Mesothelial cell of epicardium (in vitro differentiated cells): ENCODE data around the gene SCN4A. TPM values are rescaled to one million over a fixed set of nuclear protein-coding genes. Genes with fewer than 3 reads are reported as not detected.
A peak's percentile ranks its signal among the peaks of the same experiment; 100 is the strongest.

ENCODE experiments used
- DNase-seq, 2 experiments: peaks; one replicate each; pipeline ENCODE4 v3.0.0; 2021; ENCODE audit warnings: low spot score in 2 of 2; ENCODE audit not compliant: unreplicated experiment in 2 of 2
- H3K27ac Mint-ChIP-seq: 2 replicates; pipeline ENCODE4 v1.8.0; 2021; ENCODE audit warnings: mixed read lengths
- H3K27me3 Mint-ChIP-seq: 2 replicates; pipeline ENCODE4 v1.8.0; 2021; ENCODE audit warnings: low read depth, mixed read lengths
- H3K36me3 Mint-ChIP-seq: 2 replicates; pipeline ENCODE4 v1.8.0; 2021; ENCODE audit warnings: mixed read lengths
- H3K4me1 Mint-ChIP-seq: 2 replicates; pipeline ENCODE4 v1.8.0; 2021; ENCODE audit warnings: mixed read lengths
- H3K4me3 Mint-ChIP-seq: 2 replicates; pipeline ENCODE4 v1.8.0; 2021; ENCODE audit warnings: mild to moderate bottlenecking, moderate library complexity, mixed read lengths
- H3K9me3 Mint-ChIP-seq: 2 replicates; pipeline ENCODE4 v1.8.0; 2021; ENCODE audit warnings: mixed read lengths
- total RNA-seq: library from RNA; stranded (reverse); gene quantifications from 3 replicates; pipeline ENCODE4 v1.2.1, GENCODE V29; 2021
- TF ChIP-seq, protein P1 (sequence below): fragments of 200-600 bp; sonication (generic); IDR thresholded peaks from one replicate; pipeline ENCODE4 v1.5.0; 2021; ENCODE audit warnings: antibody characterized with exemption; ENCODE audit not compliant: unreplicated experiment

The SCN4A gene
- total RNA-seq, 1 donor from 2014 or later, result 0.51 TPM

DNA sequence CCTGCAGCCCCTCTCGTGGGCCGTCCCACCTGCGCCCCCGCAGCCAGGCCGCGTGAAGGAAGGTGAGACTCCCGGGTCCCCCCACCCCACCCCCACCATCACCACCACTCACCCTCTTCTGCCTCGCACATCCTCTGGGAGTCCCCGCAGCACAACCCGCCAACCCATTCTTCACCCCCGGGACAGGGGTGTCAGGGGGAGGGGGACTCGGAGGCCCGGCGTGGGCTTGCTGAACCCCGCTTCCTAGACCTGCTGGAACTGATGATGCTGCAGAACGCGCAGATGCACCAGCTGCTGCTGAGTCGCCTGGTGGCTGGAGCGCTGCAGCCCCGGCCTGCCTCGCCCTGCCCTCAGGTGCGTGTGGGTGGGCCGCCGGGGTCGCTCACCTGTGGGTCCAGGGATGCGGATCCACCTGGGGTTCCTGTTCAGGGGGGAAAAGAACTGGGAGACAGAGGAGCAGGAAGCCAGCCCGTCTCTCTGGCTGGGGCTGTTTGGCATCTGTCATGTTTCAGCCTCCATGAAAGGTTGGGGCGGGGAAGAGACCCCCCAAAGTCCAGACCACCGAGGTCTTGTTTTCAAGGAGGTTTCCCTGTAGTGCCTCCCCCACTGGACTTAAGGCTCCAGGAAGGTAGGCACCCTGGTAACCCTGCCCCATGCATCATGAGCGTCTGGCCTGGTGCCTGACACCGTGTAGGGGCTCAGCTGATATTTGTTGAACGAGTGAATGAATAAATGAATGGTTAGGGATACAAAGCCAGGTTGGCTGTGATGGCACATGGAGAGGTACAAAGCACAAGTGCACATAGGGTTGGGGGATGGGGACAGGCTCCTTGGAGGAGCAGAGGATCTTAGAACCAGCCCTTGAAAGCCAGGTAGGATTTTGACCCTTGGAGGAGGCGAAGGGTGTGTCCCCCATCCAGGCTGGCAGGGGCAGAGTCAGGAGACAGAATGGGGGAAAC lies 26.3 kb upstream of the SCN4A start:
- Mint-ChIP-seq H3K27me3 (peaks cover 43% of the 10 kb centered on the region), H3K4me1 (peaks cover 9% of the 10 kb centered on the region), H3K36me3 (no peaks in the 10 kb centered on the region), H3K9me3 (no peaks in the 10 kb centered on the region), H3K27ac (no peak overlapping the region), H3K4me3 (peak overlapping the region; percentile 68)
- no peak for DNase-seq
- TF ChIP-seq, protein P1, sequence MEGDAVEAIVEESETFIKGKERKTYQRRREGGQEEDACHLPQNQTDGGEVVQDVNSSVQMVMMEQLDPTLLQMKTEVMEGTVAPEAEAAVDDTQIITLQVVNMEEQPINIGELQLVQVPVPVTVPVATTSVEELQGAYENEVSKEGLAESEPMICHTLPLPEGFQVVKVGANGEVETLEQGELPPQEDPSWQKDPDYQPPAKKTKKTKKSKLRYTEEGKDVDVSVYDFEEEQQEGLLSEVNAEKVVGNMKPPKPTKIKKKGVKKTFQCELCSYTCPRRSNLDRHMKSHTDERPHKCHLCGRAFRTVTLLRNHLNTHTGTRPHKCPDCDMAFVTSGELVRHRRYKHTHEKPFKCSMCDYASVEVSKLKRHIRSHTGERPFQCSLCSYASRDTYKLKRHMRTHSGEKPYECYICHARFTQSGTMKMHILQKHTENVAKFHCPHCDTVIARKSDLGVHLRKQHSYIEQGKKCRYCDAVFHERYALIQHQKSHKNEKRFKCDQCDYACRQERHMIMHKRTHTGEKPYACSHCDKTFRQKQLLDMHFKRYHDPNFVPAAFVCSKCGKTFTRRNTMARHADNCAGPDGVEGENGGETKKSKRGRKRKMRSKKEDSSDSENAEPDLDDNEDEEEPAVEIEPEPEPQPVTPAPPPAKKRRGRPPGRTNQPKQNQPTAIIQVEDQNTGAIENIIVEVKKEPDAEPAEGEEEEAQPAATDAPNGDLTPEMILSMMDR, result no peak

DNA sequence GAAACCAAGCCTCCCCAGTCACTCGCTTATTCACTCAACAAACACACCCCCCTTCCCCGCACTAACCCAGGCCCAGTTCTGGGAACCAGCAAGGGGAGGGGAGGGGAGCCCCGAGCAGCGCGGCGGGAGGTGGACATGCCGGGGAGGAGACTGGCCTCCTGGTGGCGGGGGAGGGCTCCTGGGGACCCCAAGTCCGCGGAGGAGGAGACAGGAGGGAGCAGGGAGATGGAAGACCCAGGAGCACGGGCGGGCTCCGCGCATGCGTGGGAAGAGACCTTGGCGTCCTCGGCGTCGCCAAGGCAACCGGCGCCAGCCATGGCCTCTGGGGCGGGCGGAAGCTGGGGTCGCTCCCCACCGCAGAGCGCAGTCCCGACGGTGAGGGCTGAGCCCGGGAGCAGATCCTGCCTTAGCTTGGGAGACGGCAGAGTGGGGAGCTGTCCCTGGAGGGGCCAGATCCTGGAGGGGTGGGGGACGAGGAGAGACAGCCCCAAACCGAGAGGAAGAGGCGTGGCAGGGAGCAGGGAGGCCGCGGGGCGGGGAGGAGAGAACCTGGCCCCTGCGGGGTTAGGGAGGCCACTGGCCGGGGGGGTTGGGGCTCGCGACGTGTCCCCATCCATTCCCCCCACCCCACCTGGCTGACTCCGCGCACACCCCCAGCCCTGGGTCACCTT lies 25.5 kb upstream of the SCN4A start, which contains the start of gene PRR29:
Gene PRR29 (plus strand): TSS at position 302 of the 671 bp plus-strand sequence. CDS start 14 bp downstream, at position 316.
- Mint-ChIP-seq H3K4me1 (peaks cover 9% of the 10 kb centered on the region), H3K27ac (no peak within 1 kb of the TSS), H3K27me3 (peaks cover 50% of the 10 kb centered on the region), H3K4me3 (peak within 1 kb of the TSS; percentile 87), H3K9me3 (no peaks in the 10 kb centered on the region), H3K36me3 (no peaks in the 10 kb centered on the region)
- peak; percentile 78 to 87 for DNase-seq
- TF ChIP-seq, protein P1, result no peak

DNA sequence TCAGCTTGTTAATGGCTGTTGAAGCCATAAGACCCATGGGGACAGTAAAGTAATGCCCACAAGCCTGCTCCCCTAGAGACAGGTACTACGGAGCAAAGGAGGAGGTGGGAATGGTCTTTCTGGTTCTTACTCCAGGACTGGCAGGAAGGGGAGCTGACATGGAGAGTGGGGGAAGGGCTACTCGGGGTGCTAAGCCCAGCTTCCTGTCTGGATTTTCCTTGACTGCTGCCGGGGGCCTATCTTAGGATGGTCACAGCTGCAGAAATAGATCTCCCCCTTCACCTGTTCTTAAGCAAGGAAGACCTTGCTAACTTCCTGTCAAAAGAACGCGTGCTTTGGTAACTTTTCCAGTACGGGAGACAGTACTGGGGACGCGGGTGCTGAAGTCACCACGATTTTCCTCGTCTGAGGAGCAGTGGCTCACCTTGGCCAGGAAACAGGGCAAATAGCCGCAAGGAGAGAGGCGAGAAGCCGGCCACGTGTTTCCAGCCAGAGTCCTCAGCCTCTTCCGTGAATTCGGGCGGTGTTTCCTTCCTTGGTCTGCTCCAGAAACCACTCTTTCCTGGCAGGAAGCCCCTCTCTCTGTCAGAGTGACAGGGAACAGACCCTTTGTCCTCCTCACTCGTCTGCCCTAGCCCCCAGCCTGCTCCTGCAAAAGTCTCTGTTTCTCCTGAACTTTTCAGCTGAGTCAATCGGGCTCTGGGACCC lies 24.8 kb upstream of the SCN4A start:
- peak overlapping the region; percentile 87 for H3K4me3 Mint-ChIP-seq
- H3K27ac Mint-ChIP-seq, result no peak overlapping the region
- no peaks in the 10 kb centered on the region for H3K36me3 Mint-ChIP-seq
- peaks cover 9% of the 10 kb centered on the region for H3K4me1 Mint-ChIP-seq
- peaks cover 54% of the 10 kb centered on the region for H3K27me3 Mint-ChIP-seq
- no peak for DNase-seq
- H3K9me3 Mint-ChIP-seq, result no peaks in the 10 kb centered on the region
- TF ChIP-seq, protein P1, result no peak

DNA sequence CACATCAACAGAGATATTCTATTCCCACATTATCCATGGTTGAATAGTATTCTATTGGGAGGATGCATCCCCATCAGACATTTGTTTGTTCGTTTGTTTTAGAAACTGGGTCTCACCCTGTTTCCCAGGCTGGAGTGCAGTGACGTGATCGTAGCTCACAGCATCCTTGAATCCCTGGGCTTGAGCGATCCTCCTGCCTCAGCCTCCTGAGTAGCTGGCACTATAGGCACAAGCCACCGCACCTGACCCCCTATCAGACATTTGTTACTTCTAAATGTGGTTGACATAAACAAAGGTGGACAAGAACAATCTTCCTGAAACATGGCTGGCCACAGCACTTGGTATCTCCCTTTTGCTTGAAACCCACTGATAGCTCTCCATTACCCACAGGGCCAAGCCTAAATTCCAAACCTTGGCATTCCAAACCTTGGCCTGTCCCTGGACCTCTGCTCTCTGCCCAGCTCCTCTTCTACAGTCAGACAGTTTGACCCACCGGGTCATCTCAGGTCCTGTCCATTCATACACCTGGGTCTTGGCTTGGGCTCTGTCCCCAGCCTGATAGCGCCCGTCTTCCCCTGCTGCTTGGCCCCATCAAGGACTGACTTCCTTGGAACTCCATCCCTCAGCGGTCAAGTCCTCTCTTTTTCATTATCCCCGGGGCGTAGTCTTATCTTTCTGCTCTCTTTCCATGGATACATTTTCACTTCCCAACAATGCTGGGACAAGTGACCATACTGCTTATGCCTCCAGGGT lies 23.9 kb upstream of the SCN4A start:
- Mint-ChIP-seq H3K4me3 (peak overlapping the region; percentile 87), H3K27ac (no peak overlapping the region), H3K4me1 (peaks cover 9% of the 10 kb centered on the region), H3K9me3 (no peaks in the 10 kb centered on the region), H3K36me3 (no peaks in the 10 kb centered on the region), H3K27me3 (peaks cover 63% of the 10 kb centered on the region)
- TF ChIP-seq, protein P1, result no peak
- DNase-seq, result no peak

DNA sequence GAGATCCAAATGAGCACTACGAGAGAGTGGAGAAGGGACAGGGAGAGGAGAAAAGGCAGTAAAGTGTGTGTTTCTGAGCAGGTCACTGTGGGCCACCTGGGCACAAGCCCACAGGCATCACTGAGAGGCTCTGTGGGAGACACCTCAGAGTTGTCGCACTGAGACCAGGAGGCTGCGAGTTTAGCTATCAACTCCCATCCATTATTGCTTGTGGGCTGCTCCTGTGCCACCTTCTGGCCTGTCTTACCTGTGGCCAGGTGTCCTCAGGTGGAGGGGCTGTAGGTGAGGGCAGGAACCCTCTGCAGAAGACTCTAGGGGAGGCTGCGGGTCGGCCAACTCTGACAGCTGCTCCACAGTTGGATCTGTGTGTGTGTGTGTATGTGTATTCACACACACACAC lies 22.9 kb upstream of the SCN4A start:
- H3K4me3 Mint-ChIP-seq, result no peak overlapping the region
- no peaks in the 10 kb centered on the region for H3K36me3 Mint-ChIP-seq
- no peak overlapping the region for H3K27ac Mint-ChIP-seq
- no peak for DNase-seq
- peaks cover 69% of the 10 kb centered on the region for H3K27me3 Mint-ChIP-seq
- H3K9me3 Mint-ChIP-seq, result no peaks in the 10 kb centered on the region
- peaks cover 9% of the 10 kb centered on the region for H3K4me1 Mint-ChIP-seq
- TF ChIP-seq, protein P1, result no peak
